ENCODE measurements around the gene ENDOD1. TPM values are rescaled to one million over a fixed set of nuclear protein-coding genes. Genes with fewer than 3 reads are reported as not detected.

ENDOD1 gene
- polyA plus RNA-seq, 2 of the 4 experiments (the other 2 are of a cell fraction) = 8.3 to 8.8 TPM

DNA sequence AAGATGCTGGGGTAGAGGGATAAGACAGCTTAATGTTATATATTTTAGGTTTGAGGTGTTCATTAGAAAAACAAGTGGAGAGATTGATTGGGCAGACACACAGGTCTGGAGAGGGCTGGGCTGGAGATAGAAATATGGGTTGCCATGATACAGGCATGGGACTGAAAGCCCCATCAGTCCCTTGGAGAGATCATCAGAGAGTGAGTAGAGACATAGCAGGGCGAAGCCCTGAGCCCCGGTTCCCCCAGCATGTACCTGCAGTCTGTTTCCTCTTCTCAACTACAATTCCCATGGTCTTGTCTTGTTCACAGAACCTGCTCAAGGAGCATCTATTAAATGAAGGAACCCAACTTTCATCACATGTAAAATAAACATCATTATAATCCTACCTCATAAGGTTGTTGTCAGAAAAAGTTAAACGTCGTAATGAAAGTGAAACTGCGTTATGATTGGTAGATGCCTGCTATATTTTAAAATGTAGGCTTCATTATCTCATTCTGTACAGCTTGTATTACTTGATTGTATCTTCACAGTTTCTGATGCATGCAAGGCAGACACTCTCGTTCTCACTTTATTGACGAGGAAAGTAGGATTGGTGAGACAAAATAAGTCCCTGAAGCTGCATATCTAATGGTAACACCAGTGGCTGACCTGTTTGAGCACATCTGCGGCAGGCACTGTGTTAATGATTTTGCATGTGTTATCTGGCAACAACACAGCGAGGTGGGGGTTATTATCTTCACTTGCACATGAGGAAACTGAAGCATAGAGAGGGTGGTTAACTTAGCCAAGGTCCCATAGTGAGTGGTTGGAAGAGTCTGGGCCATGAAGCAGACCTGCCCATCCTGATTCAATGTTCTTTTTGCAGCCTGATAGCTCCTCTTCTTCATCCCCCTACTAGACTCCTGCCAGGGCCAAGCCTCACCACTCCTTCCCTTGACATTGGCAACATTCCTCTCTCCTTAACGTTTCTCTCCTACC, 63.5 kb downstream of the ENDOD1 start:
- no peak for FAIRE-seq
- DNase-seq (ENCODE audit: low read depth in 1 of 2, low spot score in 1 of 2) = no peak
- no peak overlapping the region for H3K4me3 ChIP-seq
- CTCF ChIA-PET = interaction anchor here (1.1 to 11.6 kb wide), 11 partner anchors 11 to 637 kb away, joined by 3 to 174 read pairs (median 7); partner anchors contain the start of genes CEP57 and SRSF8
- TF ChIP-seq CHD4 (IDR thresholded peaks at IDR 0.05; ENCODE audit: borderline replicate concordance) = no peak
- TF ChIP-seq, protein P1, sequence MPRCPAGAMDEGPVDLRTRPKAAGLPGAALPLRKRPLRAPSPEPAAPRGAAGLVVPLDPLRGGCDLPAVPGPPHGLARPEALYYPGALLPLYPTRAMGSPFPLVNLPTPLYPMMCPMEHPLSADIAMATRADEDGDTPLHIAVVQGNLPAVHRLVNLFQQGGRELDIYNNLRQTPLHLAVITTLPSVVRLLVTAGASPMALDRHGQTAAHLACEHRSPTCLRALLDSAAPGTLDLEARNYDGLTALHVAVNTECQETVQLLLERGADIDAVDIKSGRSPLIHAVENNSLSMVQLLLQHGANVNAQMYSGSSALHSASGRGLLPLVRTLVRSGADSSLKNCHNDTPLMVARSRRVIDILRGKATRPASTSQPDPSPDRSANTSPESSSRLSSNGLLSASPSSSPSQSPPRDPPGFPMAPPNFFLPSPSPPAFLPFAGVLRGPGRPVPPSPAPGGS (IDR thresholded peaks at IDR 0.05) = no peak
- TF ChIP-seq SREBF2 (IDR thresholded peaks at IDR 0.05) = no peak
- TF ChIP-seq, protein P2, sequence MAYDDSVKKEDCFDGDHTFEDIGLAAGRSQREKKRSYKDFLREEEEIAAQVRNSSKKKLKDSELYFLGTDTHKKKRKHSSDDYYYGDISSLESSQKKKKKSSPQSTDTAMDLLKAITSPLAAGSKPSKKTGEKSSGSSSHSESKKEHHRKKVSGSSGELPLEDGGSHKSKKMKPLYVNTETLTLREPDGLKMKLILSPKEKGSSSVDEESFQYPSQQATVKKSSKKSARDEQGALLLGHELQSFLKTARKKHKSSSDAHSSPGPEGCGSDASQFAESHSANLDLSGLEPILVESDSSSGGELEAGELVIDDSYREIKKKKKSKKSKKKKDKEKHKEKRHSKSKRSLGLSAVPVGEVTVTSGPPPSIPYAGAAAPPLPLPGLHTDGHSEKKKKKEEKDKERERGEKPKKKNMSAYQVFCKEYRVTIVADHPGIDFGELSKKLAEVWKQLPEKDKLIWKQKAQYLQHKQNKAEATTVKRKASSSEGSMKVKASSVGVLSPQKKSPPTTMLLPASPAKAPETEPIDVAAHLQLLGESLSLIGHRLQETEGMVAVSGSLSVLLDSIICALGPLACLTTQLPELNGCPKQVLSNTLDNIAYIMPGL (CRISPR knock-in tag; IDR thresholded peaks at IDR 0.05; ENCODE audit: borderline replicate concordance) = no peak
- TF ChIP-seq HDAC2 (IDR thresholded peaks at IDR 0.05) = no peak
- TF ChIP-seq POLR2AphosphoS2 (conservative IDR thresholded peaks at IDR 0.05; ENCODE audit: low read length) = no peak
- no peak for TF ChIP-seq TP53 (CRISPR knock-in tag; IDR thresholded peaks at IDR 0.05)
- TF ChIP-seq, protein P3, sequence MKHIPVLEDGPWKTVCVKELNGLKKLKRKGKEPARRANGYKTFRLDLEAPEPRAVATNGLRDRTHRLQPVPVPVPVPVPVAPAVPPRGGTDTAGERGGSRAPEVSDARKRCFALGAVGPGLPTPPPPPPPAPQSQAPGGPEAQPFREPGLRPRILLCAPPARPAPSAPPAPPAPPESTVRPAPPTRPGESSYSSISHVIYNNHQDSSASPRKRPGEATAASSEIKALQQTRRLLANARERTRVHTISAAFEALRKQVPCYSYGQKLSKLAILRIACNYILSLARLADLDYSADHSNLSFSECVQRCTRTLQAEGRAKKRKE (CRISPR knock-in tag; IDR thresholded peaks at IDR 0.05; ENCODE audit: low read depth) = no peak
- TF ChIP-seq, protein P4, sequence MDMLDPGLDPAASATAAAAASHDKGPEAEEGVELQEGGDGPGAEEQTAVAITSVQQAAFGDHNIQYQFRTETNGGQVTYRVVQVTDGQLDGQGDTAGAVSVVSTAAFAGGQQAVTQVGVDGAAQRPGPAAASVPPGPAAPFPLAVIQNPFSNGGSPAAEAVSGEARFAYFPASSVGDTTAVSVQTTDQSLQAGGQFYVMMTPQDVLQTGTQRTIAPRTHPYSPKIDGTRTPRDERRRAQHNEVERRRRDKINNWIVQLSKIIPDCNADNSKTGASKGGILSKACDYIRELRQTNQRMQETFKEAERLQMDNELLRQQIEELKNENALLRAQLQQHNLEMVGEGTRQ (IDR thresholded peaks at IDR 0.05) = no peak
- TF ChIP-seq, protein P5, sequence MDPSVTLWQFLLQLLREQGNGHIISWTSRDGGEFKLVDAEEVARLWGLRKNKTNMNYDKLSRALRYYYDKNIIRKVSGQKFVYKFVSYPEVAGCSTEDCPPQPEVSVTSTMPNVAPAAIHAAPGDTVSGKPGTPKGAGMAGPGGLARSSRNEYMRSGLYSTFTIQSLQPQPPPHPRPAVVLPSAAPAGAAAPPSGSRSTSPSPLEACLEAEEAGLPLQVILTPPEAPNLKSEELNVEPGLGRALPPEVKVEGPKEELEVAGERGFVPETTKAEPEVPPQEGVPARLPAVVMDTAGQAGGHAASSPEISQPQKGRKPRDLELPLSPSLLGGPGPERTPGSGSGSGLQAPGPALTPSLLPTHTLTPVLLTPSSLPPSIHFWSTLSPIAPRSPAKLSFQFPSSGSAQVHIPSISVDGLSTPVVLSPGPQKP (IDR thresholded peaks at IDR 0.05; ENCODE audit: low read depth, low read length) = no peak
- no peak for TF ChIP-seq JUNB (IDR thresholded peaks at IDR 0.05)
- no peak for TF ChIP-seq NFE2L2 (conservative IDR thresholded peaks at IDR 0.05; ENCODE audit: low read length)
- no peak for TF ChIP-seq HOXA7 (CRISPR knock-in tag; IDR thresholded peaks at IDR 0.05)
- TF ChIP-seq MAFK (IDR thresholded peaks at IDR 0.05; ENCODE audit: partially characterized antibody) = no peak
- TF ChIP-seq GATA3 (IDR thresholded peaks at IDR 0.05; ENCODE audit: borderline replicate concordance) = no peak
- H3K9me3 ChIP-seq = no peaks in the 10 kb centered on the region
- H3K27ac ChIP-seq = no peak overlapping the region
- no peak for ATAC-seq
- POLR2A ChIA-PET = no interaction called here
- no peak overlapping the region for H3K4me2 ChIP-seq
- WGBS (ENCODE audit: missing lambda C conversion rate) = 63% methylated on average over 10 of the region's 10 CpGs
- peaks cover 3% of the 10 kb centered on the region; the same call in 1 of the 3 replicates for H3K4me1 ChIP-seq

DNA sequence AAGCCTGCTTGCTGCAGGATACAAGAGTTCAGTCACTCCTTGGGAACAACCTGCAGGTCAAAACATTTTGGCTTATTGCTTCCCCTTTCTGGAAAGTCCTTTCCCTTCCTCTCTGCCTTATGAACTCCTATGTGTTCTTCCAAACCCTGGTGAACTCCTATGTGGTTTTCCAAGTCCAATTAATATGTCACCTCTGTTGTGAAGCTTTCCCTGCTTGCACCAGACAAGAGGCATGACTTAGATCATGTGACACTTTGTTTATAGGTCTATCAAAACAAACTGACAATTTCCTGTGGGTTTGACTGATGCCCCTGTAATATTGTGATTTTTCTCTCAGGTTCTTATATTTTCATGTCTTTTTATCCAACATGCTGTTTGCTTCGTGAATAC, 64.2 kb downstream of the ENDOD1 start:
- Histone ChIP-seq H3K27ac (no peak overlapping the region), H3K9me3 (no peaks in the 10 kb centered on the region), H3K4me2 (no peak overlapping the region), H3K4me3 (no peak overlapping the region), H3K4me1 (no peaks in the 10 kb centered on the region)
- CTCF ChIA-PET = interaction anchor here (0.6 to 11.6 kb wide), 17 partner anchors 10 to 636 kb away, joined by 3 to 174 read pairs (median 4); partner anchors contain the start of genes CEP57, FAM76B and SRSF8
- DNase-seq (ENCODE audit: low read depth in 1 of 2, low spot score in 1 of 2) = no peak
- FAIRE-seq = no peak
- POLR2A ChIA-PET = no interaction called here
- WGBS (ENCODE audit: missing lambda C conversion rate) = 80% methylated on average over 1 of the region's 1 CpG
- no peak for ATAC-seq
- TF ChIP-seq CHD4 (IDR thresholded peaks at IDR 0.05; ENCODE audit: borderline replicate concordance) (no peak), MAZ (IDR thresholded peaks at IDR 0.05; ENCODE audit: borderline replicate concordance, low read depth, low read length) (no peak), MAFK (IDR thresholded peaks at IDR 0.05; ENCODE audit: partially characterized antibody) (no peak), EHMT2 (IDR thresholded peaks at IDR 0.05; ENCODE audit: low read depth) (no peak), RAD21 (conservative IDR thresholded peaks at IDR 0.05 in 1 of 2, IDR thresholded peaks at IDR 0.05 in 1 of 2) (no peak), FOSL2 (IDR thresholded peaks at IDR 0.05) (no peak), FOSL2 (CRISPR knock-in tag; IDR thresholded peaks at IDR 0.05) (no peak), MYC (IDR thresholded peaks at IDR 0.05; ENCODE audit: borderline replicate concordance, low read length) (no peak), TFCP2L1 (CRISPR knock-in tag; IDR thresholded peaks at IDR 0.05) (no peak), NPAS2 (CRISPR knock-in tag; IDR thresholded peaks at IDR 0.05; ENCODE audit: borderline replicate concordance) (no peak)
- TF ChIP-seq, protein P4 (IDR thresholded peaks at IDR 0.05) = no peak
- TF ChIP-seq, protein P6, sequence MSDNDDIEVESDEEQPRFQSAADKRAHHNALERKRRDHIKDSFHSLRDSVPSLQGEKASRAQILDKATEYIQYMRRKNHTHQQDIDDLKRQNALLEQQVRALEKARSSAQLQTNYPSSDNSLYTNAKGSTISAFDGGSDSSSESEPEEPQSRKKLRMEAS (IDR thresholded peaks at IDR 0.05) = no peak
- TF ChIP-seq, protein P1 (IDR thresholded peaks at IDR 0.05) = no peak
- TF ChIP-seq, protein P5 (IDR thresholded peaks at IDR 0.05; ENCODE audit: low read depth, low read length) = no peak

All from A549 (cell line).